SJSA1 (cell line): ENCODE results near the gene CACTIN. TPM values are rescaled to one million over a fixed set of nuclear protein-coding genes. Genes with fewer than 3 reads are reported as not detected.
A peak's percentile ranks its signal among the peaks of the same experiment; 100 is the strongest.
"Not testable (repeated sequence)": the region's sequence is repeated elsewhere in the genome, so short reads cannot be mapped to it uniquely, and the experiment has no call there.

Source experiments
- DNase-seq, 2 experiments: peaks; one replicate each; pipeline ENCODE4 v3.0.0-alpha.2; 2015 to 2020; ENCODE audit warnings: low spot score in 2 of 2, low read depth in 1 of 2
- H3K27ac ChIP-seq: fragments of 250-450 bp; sonication (Bioruptor Pico); 2 replicates; pipeline ENCODE4 v1.5.1; 2020; ENCODE audit warnings: mild to moderate bottlenecking, moderate library complexity
- H3K27me3 ChIP-seq: fragments of 250-450 bp; sonication (Bioruptor Pico); replicated peaks from 2 replicates; pipeline ENCODE4 v1.5.1; 2020; ENCODE audit warnings: mild to moderate bottlenecking, moderate library complexity
- H3K36me3 ChIP-seq: fragments of 250-450 bp; sonication (Bioruptor Pico); 2 replicates; pipeline ENCODE4 v1.5.1; 2020; ENCODE audit warnings: mild to moderate bottlenecking
- H3K4me1 ChIP-seq: fragments of 250-450 bp; sonication (Bioruptor Pico); replicated peaks from 2 replicates; pipeline ENCODE4 v1.6.1; 2021; ENCODE audit warnings: mild to moderate bottlenecking
- H3K4me3 ChIP-seq: fragments of 250-450 bp; sonication (Bioruptor Pico); 2 replicates; pipeline ENCODE4 v1.5.1; 2020; ENCODE audit warnings: mild to moderate bottlenecking
- H3K9me3 ChIP-seq: fragments of 250-450 bp; sonication (Bioruptor Pico); replicated peaks from 2 replicates; pipeline ENCODE4 v1.5.1; 2020; ENCODE audit warnings: mild to moderate bottlenecking
- total RNA-seq: library from RNA; depleted of rRNA; stranded (reverse); fragments of >200 nt; shearing (Covaris generic); gene quantifications from 2 replicates; pipeline ENCODE4 v1.2.3, GENCODE V29; 2014

CACTIN gene
- total RNA-seq, 1 experiment from 2014 or later, result 45.2 TPM

DNA sequence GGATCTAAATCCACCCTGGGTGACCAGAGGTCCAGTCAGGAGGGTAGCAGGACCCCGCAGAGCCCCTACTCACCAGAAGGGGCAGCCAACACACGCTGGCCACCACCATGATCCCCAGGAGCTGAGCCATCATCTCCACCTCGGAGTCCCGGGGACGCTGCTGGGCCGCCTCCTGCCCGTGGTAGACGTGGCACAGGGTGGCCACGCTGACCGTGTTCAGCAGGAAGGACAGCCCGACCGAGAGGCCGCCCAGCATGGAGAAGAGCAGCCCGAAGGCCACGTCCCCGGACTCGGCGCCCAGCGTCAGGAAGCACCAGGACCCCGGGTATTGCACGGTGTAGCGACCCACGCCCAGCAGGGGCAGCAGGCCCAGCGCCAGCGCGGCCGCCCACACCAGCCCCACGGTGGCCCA lies 26.8 kb downstream of the CACTIN start:
- H3K36me3 ChIP-seq, result no peaks in the 10 kb centered on the region
- DNase-seq, result no peak
- no peaks in the 10 kb centered on the region for H3K9me3 ChIP-seq
- H3K4me3 ChIP-seq, result no peak overlapping the region
- H3K27ac ChIP-seq, result no peak overlapping the region
- no peaks in the 10 kb centered on the region for H3K27me3 ChIP-seq
- peaks cover 6% of the 10 kb centered on the region for H3K4me1 ChIP-seq

DNA sequence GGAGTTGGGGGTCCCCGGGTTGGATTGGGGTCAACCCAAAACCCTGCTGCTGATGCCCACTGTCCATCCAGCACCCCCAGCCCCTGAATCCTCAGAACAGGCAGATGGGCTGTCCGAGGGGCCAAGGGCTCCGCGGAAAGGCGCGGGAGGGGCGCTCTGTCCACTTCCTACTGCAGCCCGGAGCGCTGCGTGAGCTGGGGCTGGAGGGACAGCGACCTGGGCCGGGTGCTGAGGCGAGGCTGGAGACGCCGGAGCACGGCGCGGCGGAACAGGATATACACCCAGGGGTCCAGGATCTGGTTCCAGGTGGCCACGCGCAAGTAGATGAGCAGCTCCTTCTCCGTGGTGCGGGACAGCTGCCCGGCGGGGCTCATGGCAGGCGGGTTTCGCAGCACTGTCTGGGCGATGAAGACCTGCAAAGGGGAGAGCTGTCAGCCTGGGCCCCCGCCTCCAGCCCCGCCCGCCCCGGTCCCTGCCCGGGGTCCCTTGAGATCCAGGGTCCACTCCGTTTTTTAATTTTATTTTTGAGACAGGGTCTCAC lies 31.0 kb downstream of the CACTIN start:
- H3K27me3 ChIP-seq, result no peaks in the 10 kb centered on the region
- peak in 1 of 2 experiments; percentile 48 for DNase-seq
- peaks cover 12% of the 10 kb centered on the region for H3K36me3 ChIP-seq
- H3K4me1 ChIP-seq, result no peaks in the 10 kb centered on the region
- H3K4me3 ChIP-seq, result no peak overlapping the region
- H3K9me3 ChIP-seq, result no peaks in the 10 kb centered on the region
- H3K27ac ChIP-seq, result no peak overlapping the region

DNA sequence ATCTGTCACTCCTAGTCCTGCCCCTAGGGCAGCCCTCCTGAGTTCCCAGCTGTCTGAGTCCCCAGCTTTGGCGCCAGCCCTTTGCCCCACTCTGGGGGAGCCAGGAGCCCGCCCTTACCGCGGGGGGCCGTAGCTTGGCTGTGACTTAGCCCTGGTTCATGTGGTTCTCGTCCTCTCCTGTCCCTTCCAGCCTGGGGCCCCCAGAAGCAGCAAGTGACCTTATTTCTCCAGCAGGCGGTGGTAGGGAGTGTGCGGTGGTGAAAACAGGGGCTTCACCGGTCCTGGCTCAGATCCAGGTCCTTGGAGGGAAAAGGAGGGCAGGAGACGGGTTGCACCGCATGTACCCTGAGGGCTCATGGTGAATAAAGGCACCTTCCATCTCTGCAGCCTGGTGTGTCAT lies 33.4 kb downstream of the CACTIN start:
- Histone ChIP-seq H3K4me1 (no peaks in the 10 kb centered on the region), H3K4me3 (no peak overlapping the region), H3K27me3 (no peaks in the 10 kb centered on the region), H3K36me3 (peaks cover 21% of the 10 kb centered on the region), H3K27ac (no peak overlapping the region), H3K9me3 (no peaks in the 10 kb centered on the region)
- no peak for DNase-seq

- Histone ChIP-seq H3K4me3 (no peak overlapping the region), H3K27ac (no peak overlapping the region), H3K36me3 (peaks cover 21% of the 10 kb centered on the region), H3K27me3 (no peaks in the 10 kb centered on the region), H3K9me3 (no peaks in the 10 kb centered on the region), H3K4me1 (no peaks in the 10 kb centered on the region)
- DNase-seq, result no peak
These were observed 34.5 kb downstream of the CACTIN start for GRCh38 chr19:3591876-3592613.

DNA sequence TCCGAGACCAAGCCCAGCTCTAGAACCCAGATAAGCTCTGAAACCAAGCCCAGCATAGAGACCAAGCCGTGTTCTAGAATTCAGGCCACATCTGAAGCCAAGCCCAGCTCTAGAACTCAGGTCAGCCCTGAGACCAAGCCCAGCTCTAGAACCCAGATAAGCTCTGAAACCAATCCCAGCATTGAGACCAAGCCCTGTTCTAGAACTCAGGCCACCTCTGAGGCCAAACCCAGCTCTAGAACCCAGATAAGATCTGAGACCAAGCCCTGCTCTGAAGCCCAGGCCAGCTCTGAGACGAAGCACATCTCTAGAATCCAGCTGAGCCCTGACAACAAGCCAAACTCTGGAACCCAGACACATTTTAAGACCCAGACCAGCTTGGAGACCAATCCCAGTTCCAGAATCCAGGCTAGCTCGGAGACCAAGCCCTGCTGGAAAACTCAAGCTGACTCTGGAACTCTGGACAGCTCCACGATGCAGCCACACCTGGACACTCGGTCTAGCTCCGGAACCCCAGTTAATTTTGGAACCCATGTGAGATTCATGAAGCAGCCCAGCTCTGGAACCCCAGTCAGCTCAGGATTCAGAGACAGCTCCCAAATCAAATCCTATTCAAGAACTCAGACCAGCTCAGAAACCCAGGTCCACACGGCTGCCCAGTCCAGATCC lies 35.5 kb downstream of the CACTIN start:
- Histone ChIP-seq H3K4me1 (peaks cover 2% of the 10 kb centered on the region; the same call in 1 of the 2 replicates), H3K9me3 (no peaks in the 10 kb centered on the region), H3K4me3 (no peak overlapping the region), H3K27me3 (no peaks in the 10 kb centered on the region), H3K27ac (no peak overlapping the region), H3K36me3 (peaks cover 21% of the 10 kb centered on the region)
- no peak for DNase-seq

GRCh38 chr19:3589949-3590348 lies 36.6 kb downstream of the CACTIN start:
- no peak overlapping the region for H3K27ac ChIP-seq
- H3K4me1 ChIP-seq, result peaks cover 13% of the 10 kb centered on the region
- peaks cover 2% of the 10 kb centered on the region; the same call in 1 of the 2 replicates for H3K9me3 ChIP-seq
- DNase-seq, result peak in 1 of 2 experiments; percentile 46
- peaks cover 21% of the 10 kb centered on the region for H3K36me3 ChIP-seq
- no peak overlapping the region for H3K4me3 ChIP-seq
- no peaks in the 10 kb centered on the region for H3K27me3 ChIP-seq

GRCh38 chr19:3589439-3589838 lies 37.2 kb downstream of the CACTIN start:
- H3K27ac ChIP-seq, result no peak overlapping the region
- H3K4me1 ChIP-seq, result peaks cover 15% of the 10 kb centered on the region
- H3K36me3 ChIP-seq, result peaks cover 21% of the 10 kb centered on the region
- DNase-seq, result no peak
- no peaks in the 10 kb centered on the region for H3K27me3 ChIP-seq
- H3K4me3 ChIP-seq, result no peak overlapping the region
- H3K9me3 ChIP-seq, result peaks cover 2% of the 10 kb centered on the region; the same call in 1 of the 2 replicates

GRCh38 chr19:3586707-3587346 lies 39.8 kb downstream of the CACTIN start:
- Histone ChIP-seq H3K9me3 (peaks cover 2% of the 10 kb centered on the region; the same call in 1 of the 2 replicates), H3K36me3 (peaks cover 17% of the 10 kb centered on the region), H3K27ac (no peak overlapping the region), H3K27me3 (no peaks in the 10 kb centered on the region), H3K4me3 (no peak overlapping the region), H3K4me1 (peaks cover 21% of the 10 kb centered on the region)
- peak in 1 of 2 experiments; percentile 40 for DNase-seq

- peak overlapping the region; percentile 71 for H3K27ac ChIP-seq
- no peaks in the 10 kb centered on the region for H3K27me3 ChIP-seq
- peaks cover 28% of the 10 kb centered on the region for H3K4me1 ChIP-seq
- H3K9me3 ChIP-seq, result peaks cover 2% of the 10 kb centered on the region; the same call in 1 of the 2 replicates
- H3K36me3 ChIP-seq, result peaks cover 10% of the 10 kb centered on the region
- H3K4me3 ChIP-seq, result peak overlapping the region; percentile 57
- DNase-seq, result peak in 1 of 2 experiments; percentile 54
These were observed 40.4 kb downstream of the CACTIN start for GRCh38 chr19:3586127-3586626.

DNA sequence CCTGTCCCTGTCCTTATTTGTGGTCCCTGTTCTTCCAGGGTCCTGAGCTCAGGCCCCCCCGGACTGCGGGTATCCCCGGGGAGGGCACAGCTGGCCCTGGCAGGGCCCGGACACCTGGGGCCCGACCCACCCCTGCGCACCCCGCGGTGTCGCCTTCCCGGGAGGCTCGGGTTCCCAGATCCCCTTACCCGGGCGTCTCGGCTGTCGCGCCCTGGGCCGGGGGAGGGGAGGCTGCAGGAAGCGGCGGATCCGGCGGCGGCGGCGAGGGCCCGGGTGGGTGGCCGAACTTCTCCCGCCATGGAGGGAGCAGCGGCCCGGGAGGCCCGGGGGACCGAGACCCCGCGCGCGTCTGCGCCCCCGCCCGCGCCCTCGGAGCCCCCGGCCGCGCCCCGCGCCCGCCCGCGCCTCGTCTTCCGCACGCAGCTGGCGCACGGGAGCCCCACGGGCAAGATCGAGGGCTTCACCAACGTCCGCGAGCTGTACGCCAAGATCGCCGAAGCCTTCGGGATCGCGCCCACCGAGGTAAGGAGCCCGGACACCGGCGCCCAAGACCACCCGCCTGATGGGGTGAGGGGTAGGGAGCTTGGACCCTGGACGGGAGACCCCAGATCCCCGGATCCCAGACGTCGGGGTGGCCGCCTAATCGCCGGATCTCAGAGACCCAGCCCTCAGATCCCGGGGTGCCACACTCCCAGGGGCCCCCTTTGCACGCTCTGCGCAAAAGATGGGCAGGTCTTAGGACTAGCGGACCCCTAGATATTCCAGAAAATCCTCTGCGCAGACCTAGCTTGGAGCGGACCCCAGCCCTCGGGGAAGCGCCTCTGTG lies 41.1 kb downstream of the CACTIN start, which contains the start of gene GIPC3:
GIPC3 (plus strand) TSS at position 178 of the 826 bp plus-strand sequence; CDS start at position 298, 120 bp downstream.
- DNase-seq, result peak; percentile 42 to 54
- H3K9me3 ChIP-seq, result peaks cover 2% of the 10 kb centered on the region; the same call in 1 of the 2 replicates
- no peaks in the 10 kb centered on the region for H3K27me3 ChIP-seq
- H3K4me3 ChIP-seq, result peak within 1 kb of the TSS; percentile 57
- peaks cover 35% of the 10 kb centered on the region for H3K4me1 ChIP-seq
- H3K36me3 ChIP-seq, result peaks cover 9% of the 10 kb centered on the region; the same call in 1 of the 2 replicates
- H3K27ac ChIP-seq, result peak within 1 kb of the TSS; percentile 71

- H3K36me3 ChIP-seq, H3K27ac ChIP-seq, H3K9me3 ChIP-seq, DNase-seq, H3K4me3 ChIP-seq, H3K27me3 ChIP-seq: not testable (repeated sequence)
- H3K4me1 ChIP-seq, result peaks cover 47% of the 10 kb centered on the region
These were observed 42.4 kb downstream of the CACTIN start for GRCh38 chr19:3584036-3584802.

DNA sequence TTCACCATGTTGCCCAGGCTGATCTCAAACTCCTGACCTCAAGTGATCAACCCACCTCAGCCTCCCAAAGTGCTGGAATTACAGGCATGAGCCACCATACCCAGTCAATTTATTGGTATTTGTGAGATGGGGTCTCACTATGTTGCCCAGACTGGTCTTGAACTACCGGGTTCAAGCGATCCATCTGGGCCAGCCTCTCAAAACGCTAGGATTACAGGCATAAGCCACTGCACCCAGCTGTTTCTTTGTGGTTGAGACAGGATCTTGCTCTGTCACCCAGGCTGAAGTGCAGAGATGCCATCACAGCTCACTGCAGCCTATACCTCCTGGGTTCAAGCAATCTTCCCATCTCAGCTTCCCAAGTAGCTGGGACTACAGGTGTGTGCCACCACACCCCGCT lies 44.8 kb downstream of the CACTIN start:
- peak overlapping the region; percentile 24; the same call in 1 of the 2 replicates for H3K27ac ChIP-seq
- H3K36me3 ChIP-seq, result peaks cover 16% of the 10 kb centered on the region
- peaks cover 62% of the 10 kb centered on the region for H3K4me1 ChIP-seq
- not testable (repeated sequence) for DNase-seq, H3K9me3 ChIP-seq, H3K27me3 ChIP-seq, H3K4me3 ChIP-seq
